ENCODE measurements around the gene DCUN1D2. TPM values are rescaled to one million over a fixed set of nuclear protein-coding genes. Genes with fewer than 3 reads are reported as not detected.
"Not testable (repeated sequence)": the region's sequence is repeated elsewhere in the genome, so short reads cannot be mapped to it uniquely, and the experiment has no call there.

DCUN1D2 gene
- total and polyA plus RNA-seq, 5 donors from 2014 or later = 6.8 to 23.0 (median 9.3) TPM

DNA sequence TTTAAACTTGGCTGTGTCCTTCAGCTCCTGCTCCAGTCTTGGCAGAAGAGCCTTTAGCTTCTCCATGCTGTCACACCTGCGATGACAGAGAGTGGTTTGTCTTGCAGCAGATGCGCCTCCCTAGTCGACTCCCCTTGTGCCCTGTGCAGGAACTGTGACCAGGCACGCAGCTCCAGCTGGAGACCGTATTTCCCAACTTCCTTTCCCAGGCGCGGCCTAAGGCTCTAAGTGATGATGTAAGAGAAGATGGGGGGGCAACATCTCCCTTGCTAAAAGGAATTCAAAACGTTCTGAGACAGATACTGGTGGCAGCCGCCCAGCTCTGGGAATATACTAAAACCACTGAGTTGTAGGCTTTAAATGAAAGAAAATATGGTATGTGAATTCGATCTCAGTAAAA lies 16.3 kb downstream of the DCUN1D2 start:
- Histone ChIP-seq H3K27me3 (ENCODE audit: control insufficient read depth, insufficient read depth, low read length) (no peaks in the 10 kb centered on the region), H3K27ac (ENCODE audit: insufficient read depth, low read length, poor library complexity, severe bottlenecking) (no peak overlapping the region), H3K36me3 (ENCODE audit: control insufficient read depth, insufficient read depth, low read length) (peaks cover 39% of the 10 kb centered on the region), H3K9me3 (ENCODE audit: control insufficient read depth in 2 of 2, low read length in 2 of 2) (no peaks in the 10 kb centered on the region), H3K4me1 (ENCODE audit: control insufficient read depth, insufficient read depth, low read length, poor library complexity, severe bottlenecking) (no peaks in the 10 kb centered on the region), H3K4me3 (ENCODE audit: low read depth, low read length) (no peak overlapping the region)
- peaks cover 0 to 4% (median 2%) of the 10 kb centered on the region in 4 donors for H3K4me1 Mint-ChIP-seq
- no peak overlapping the region for H3K27ac Mint-ChIP-seq
- H3K4me3 Mint-ChIP-seq = no peak overlapping the region
- no peaks in the 10 kb centered on the region for H3K27me3 Mint-ChIP-seq
- H3K9me3 Mint-ChIP-seq = no peaks in the 10 kb centered on the region
- peaks cover 61% of the 10 kb centered on the region for H3K36me3 Mint-ChIP-seq
- ATAC-seq (ENCODE audit: low read depth in 2 of 2) (no peak), DNase-seq (no peak)

- Histone ChIP-seq H3K27me3 (ENCODE audit: control insufficient read depth, insufficient read depth, low read length) (no peaks in the 10 kb centered on the region), H3K36me3 (ENCODE audit: control insufficient read depth, insufficient read depth, low read length) (peaks cover 29% of the 10 kb centered on the region), H3K4me1 (ENCODE audit: control insufficient read depth, insufficient read depth, low read length, poor library complexity, severe bottlenecking) (no peaks in the 10 kb centered on the region), H3K9me3 (ENCODE audit: control insufficient read depth in 2 of 2, low read length in 2 of 2) (no peaks in the 10 kb centered on the region), H3K4me3 (ENCODE audit: low read depth, low read length) (no peak overlapping the region), H3K27ac (ENCODE audit: insufficient read depth, low read length, poor library complexity, severe bottlenecking) (no peak overlapping the region)
- H3K4me1 Mint-ChIP-seq = peaks cover 0 to 4% (median 2%) of the 10 kb centered on the region in 4 donors
- ATAC-seq (ENCODE audit: low read depth in 2 of 2) (no peak), DNase-seq (no peak)
- H3K27me3 Mint-ChIP-seq = no peaks in the 10 kb centered on the region
- peaks cover 54% of the 10 kb centered on the region for H3K36me3 Mint-ChIP-seq
- H3K27ac Mint-ChIP-seq = no peak overlapping the region
- H3K9me3 Mint-ChIP-seq = no peaks in the 10 kb centered on the region
- no peak overlapping the region for H3K4me3 Mint-ChIP-seq
These were observed 18.0 kb downstream of the DCUN1D2 start for GRCh38 chr13:113472355-113473025.

DNA sequence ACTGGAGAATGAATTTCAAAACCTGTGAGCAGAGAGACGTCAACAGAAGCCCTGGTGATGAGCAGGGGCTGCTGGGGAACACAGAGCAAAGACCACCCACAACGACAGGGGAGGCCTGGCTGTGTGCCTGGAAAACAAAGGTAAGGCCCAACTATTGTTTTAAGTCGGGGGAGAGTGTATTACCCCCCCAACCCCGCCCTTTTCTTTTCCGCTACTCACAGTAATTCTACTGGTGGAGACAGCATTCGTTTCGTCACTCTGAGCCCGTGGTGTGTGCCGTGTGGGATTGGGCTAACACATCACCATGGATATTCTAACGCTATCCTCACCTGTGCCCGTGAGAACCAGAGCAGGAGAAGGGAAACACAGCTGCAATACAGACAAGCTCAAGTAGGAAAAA lies 18.7 kb downstream of the DCUN1D2 start:
- H3K27ac ChIP-seq (ENCODE audit: insufficient read depth, low read length, poor library complexity, severe bottlenecking) = no peak overlapping the region
- H3K4me3 Mint-ChIP-seq = no peak overlapping the region
- no peaks in the 10 kb centered on the region for H3K9me3 ChIP-seq (ENCODE audit: control insufficient read depth in 2 of 2, low read length in 2 of 2)
- H3K4me1 ChIP-seq (ENCODE audit: control insufficient read depth, insufficient read depth, low read length, poor library complexity, severe bottlenecking) = no peaks in the 10 kb centered on the region
- DNase-seq = no peak
- H3K36me3 Mint-ChIP-seq = peaks cover 49% of the 10 kb centered on the region
- peaks cover 27% of the 10 kb centered on the region for H3K36me3 ChIP-seq (ENCODE audit: control insufficient read depth, insufficient read depth, low read length)
- ATAC-seq (ENCODE audit: low read depth in 2 of 2) = no peak
- H3K27ac Mint-ChIP-seq = no peak overlapping the region
- no peaks in the 10 kb centered on the region for H3K27me3 Mint-ChIP-seq
- no peak overlapping the region for H3K4me3 ChIP-seq (ENCODE audit: low read depth, low read length)
- no peaks in the 10 kb centered on the region for H3K27me3 ChIP-seq (ENCODE audit: control insufficient read depth, insufficient read depth, low read length)
- peaks cover 0 to 3% (median under 1%) of the 10 kb centered on the region in 4 donors for H3K4me1 Mint-ChIP-seq
- no peaks in the 10 kb centered on the region for H3K9me3 Mint-ChIP-seq

DNA sequence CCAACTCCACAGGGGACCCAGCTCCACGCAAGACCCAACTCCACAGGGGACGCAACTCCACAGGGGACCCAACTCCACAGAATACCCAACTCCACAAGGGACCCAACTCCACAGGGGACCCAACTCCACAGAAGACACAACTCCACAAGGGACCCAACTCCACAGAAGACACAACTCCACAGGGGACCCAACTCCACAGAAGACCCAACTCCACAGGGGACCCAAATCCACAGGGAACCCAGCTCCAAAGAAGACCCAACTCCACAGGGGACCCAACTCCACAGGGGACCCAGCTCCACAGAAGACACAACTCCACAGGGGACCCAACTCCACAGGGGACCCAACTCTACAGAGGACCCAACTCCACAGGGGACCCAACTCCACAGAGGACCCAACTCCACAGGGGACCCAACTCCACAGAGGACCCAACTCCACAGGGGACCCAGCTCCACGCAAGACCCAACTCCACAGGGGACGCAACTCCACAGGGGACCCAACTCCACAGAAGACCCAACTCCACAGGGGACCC lies 19.8 kb downstream of the DCUN1D2 start:
- not testable (repeated sequence) for H3K9me3 ChIP-seq (ENCODE audit: control insufficient read depth in 2 of 2, low read length in 2 of 2); ATAC-seq (ENCODE audit: low read depth in 2 of 2); H3K4me1 ChIP-seq (ENCODE audit: control insufficient read depth, insufficient read depth, low read length, poor library complexity, severe bottlenecking); H3K27me3 Mint-ChIP-seq; H3K4me3 ChIP-seq (ENCODE audit: low read depth, low read length); H3K4me1 Mint-ChIP-seq; H3K27me3 ChIP-seq (ENCODE audit: control insufficient read depth, insufficient read depth, low read length); H3K9me3 Mint-ChIP-seq; H3K4me3 Mint-ChIP-seq; DNase-seq; H3K27ac Mint-ChIP-seq; H3K27ac ChIP-seq (ENCODE audit: insufficient read depth, low read length, poor library complexity, severe bottlenecking)
- peaks cover 40% of the 10 kb centered on the region for H3K36me3 Mint-ChIP-seq
- peaks cover 20% of the 10 kb centered on the region for H3K36me3 ChIP-seq (ENCODE audit: control insufficient read depth, insufficient read depth, low read length)

DNA sequence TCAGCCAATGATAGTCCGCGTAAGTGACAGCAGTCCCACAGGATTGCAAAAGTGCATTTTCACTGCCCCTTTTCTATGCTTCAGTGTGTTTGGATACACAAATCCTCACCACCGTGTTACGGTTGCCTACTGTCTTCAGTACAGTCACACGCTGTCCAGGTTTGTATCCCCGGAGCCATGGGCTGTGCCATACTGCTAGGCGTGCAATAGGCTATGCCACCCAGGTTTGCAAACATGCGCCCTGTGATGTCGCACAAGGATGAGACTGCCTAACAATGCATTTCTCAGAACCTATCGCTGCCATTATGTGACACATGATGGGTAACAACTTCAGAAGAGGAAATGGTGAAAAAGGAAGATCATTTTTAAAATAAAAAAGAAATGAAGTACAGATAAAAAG lies 20.4 kb downstream of the DCUN1D2 start:
- H3K4me3 Mint-ChIP-seq = no peak overlapping the region
- H3K27ac ChIP-seq (ENCODE audit: insufficient read depth, low read length, poor library complexity, severe bottlenecking) = no peak overlapping the region
- H3K27me3 ChIP-seq (ENCODE audit: control insufficient read depth, insufficient read depth, low read length) = no peaks in the 10 kb centered on the region
- peaks cover 0 to 4% (median 2%) of the 10 kb centered on the region in 4 donors for H3K4me1 Mint-ChIP-seq
- peaks cover 15% of the 10 kb centered on the region for H3K36me3 ChIP-seq (ENCODE audit: control insufficient read depth, insufficient read depth, low read length)
- DNase-seq (no peak), ATAC-seq (ENCODE audit: low read depth in 2 of 2) (no peak)
- no peak overlapping the region for H3K27ac Mint-ChIP-seq
- H3K27me3 Mint-ChIP-seq = no peaks in the 10 kb centered on the region
- H3K9me3 Mint-ChIP-seq = no peaks in the 10 kb centered on the region
- peaks cover 36% of the 10 kb centered on the region for H3K36me3 Mint-ChIP-seq
- no peaks in the 10 kb centered on the region for H3K4me1 ChIP-seq (ENCODE audit: control insufficient read depth, insufficient read depth, low read length, poor library complexity, severe bottlenecking)
- no peak overlapping the region for H3K4me3 ChIP-seq (ENCODE audit: low read depth, low read length)
- no peaks in the 10 kb centered on the region for H3K9me3 ChIP-seq (ENCODE audit: control insufficient read depth in 2 of 2, low read length in 2 of 2)

GRCh38 chr13:113469582-113469981 lies 20.9 kb downstream of the DCUN1D2 start:
- Mint-ChIP-seq H3K4me1 (peaks cover 0 to 5% (median 2%) of the 10 kb centered on the region in 4 donors), H3K27ac (no peak overlapping the region), H3K36me3 (peaks cover 32% of the 10 kb centered on the region), H3K27me3 (no peaks in the 10 kb centered on the region), H3K9me3 (no peaks in the 10 kb centered on the region), H3K4me3 (no peak overlapping the region)
- no peak overlapping the region for H3K4me3 ChIP-seq (ENCODE audit: low read depth, low read length)
- no peaks in the 10 kb centered on the region for H3K9me3 ChIP-seq (ENCODE audit: control insufficient read depth in 2 of 2, low read length in 2 of 2)
- no peak for DNase-seq
- peaks cover 13% of the 10 kb centered on the region for H3K36me3 ChIP-seq (ENCODE audit: control insufficient read depth, insufficient read depth, low read length)
- no peaks in the 10 kb centered on the region for H3K4me1 ChIP-seq (ENCODE audit: control insufficient read depth, insufficient read depth, low read length, poor library complexity, severe bottlenecking)
- no peak overlapping the region for H3K27ac ChIP-seq (ENCODE audit: insufficient read depth, low read length, poor library complexity, severe bottlenecking)
- ATAC-seq (ENCODE audit: low read depth in 2 of 2) = no peak
- no peaks in the 10 kb centered on the region for H3K27me3 ChIP-seq (ENCODE audit: control insufficient read depth, insufficient read depth, low read length)

DNA sequence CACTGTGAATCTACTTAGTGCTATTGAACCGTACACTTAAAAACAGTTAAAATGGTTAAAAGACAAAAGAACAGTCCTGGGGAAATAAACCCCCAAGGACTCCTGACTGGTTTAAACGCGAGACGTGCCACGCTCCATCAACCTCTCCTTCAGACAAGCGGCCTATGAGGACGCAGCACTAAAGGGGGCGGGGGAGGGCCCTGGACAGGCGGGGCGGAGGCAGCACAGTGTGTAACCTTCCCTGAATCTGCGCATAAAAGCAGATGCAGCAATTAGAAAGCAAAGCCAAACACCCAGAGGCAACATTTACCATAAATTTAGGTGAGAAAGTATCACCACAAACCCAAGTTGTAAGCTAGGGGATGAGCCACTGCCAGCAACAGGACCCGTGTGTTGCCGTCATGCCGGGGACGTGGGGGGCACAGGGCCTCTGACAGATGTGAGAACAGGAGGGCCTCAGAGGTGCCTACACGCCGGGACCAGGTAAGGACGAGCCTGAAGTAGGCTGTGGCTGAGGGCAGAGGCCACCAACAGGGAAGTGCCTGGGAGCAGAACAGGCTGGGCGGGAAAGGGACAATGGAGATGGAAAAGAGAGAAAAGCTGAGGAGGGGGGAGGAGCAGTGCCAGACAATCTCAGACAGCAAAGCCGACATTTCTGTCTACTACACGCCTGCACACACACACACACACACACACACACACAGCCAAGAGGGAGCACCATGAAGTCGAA lies 21.9 kb downstream of the DCUN1D2 start:
- no peak for DNase-seq
- no peaks in the 10 kb centered on the region for H3K9me3 Mint-ChIP-seq
- Histone ChIP-seq H3K9me3 (ENCODE audit: control insufficient read depth in 2 of 2, low read length in 2 of 2) (no peaks in the 10 kb centered on the region), H3K27ac (ENCODE audit: insufficient read depth, low read length, poor library complexity, severe bottlenecking) (no peak overlapping the region), H3K27me3 (ENCODE audit: control insufficient read depth, insufficient read depth, low read length) (no peaks in the 10 kb centered on the region), H3K4me3 (ENCODE audit: low read depth, low read length) (no peak overlapping the region), H3K36me3 (ENCODE audit: control insufficient read depth, insufficient read depth, low read length) (peaks cover 7% of the 10 kb centered on the region), H3K4me1 (ENCODE audit: control insufficient read depth, insufficient read depth, low read length, poor library complexity, severe bottlenecking) (no peaks in the 10 kb centered on the region)
- H3K27me3 Mint-ChIP-seq = no peaks in the 10 kb centered on the region
- H3K27ac Mint-ChIP-seq = no peak overlapping the region
- ATAC-seq (ENCODE audit: low read depth in 2 of 2) = no peak
- peaks cover 0 to 5% (median 2%) of the 10 kb centered on the region in 4 donors for H3K4me1 Mint-ChIP-seq
- no peak overlapping the region for H3K4me3 Mint-ChIP-seq
- peaks cover 33% of the 10 kb centered on the region for H3K36me3 Mint-ChIP-seq

Data from CD4-positive, CD25-positive, alpha-beta regulatory T cell (primary cell).